AG10803 (cell line): ENCODE measurements around the gene GPC1.

Experiments used
- DNase-seq: peaks from one replicate; pipeline ENCODE4 v3.0.0; 2010; ENCODE audit warnings: low read depth
- H3K4me3 ChIP-seq: 2 replicates; pipeline ENCODE4 v1.5.1; 2011; ENCODE audit warnings: mild to moderate bottlenecking, low read length, control low read depth
- TF ChIP-seq, protein P1 (sequence below): conservative IDR thresholded peaks from 2 replicates; pipeline ENCODE4 v1.5.1; 2011; ENCODE audit warnings: mild to moderate bottlenecking, low read length, control low read depth, inconsistent platforms

The GPC1 gene

GRCh38 chr2:240395448-240395847 lies 40.0 kb upstream of the GPC1 start:
- no peak overlapping the region for H3K4me3 ChIP-seq
- DNase-seq = no peak
- TF ChIP-seq, protein P1, sequence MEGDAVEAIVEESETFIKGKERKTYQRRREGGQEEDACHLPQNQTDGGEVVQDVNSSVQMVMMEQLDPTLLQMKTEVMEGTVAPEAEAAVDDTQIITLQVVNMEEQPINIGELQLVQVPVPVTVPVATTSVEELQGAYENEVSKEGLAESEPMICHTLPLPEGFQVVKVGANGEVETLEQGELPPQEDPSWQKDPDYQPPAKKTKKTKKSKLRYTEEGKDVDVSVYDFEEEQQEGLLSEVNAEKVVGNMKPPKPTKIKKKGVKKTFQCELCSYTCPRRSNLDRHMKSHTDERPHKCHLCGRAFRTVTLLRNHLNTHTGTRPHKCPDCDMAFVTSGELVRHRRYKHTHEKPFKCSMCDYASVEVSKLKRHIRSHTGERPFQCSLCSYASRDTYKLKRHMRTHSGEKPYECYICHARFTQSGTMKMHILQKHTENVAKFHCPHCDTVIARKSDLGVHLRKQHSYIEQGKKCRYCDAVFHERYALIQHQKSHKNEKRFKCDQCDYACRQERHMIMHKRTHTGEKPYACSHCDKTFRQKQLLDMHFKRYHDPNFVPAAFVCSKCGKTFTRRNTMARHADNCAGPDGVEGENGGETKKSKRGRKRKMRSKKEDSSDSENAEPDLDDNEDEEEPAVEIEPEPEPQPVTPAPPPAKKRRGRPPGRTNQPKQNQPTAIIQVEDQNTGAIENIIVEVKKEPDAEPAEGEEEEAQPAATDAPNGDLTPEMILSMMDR = no peak

DNA sequence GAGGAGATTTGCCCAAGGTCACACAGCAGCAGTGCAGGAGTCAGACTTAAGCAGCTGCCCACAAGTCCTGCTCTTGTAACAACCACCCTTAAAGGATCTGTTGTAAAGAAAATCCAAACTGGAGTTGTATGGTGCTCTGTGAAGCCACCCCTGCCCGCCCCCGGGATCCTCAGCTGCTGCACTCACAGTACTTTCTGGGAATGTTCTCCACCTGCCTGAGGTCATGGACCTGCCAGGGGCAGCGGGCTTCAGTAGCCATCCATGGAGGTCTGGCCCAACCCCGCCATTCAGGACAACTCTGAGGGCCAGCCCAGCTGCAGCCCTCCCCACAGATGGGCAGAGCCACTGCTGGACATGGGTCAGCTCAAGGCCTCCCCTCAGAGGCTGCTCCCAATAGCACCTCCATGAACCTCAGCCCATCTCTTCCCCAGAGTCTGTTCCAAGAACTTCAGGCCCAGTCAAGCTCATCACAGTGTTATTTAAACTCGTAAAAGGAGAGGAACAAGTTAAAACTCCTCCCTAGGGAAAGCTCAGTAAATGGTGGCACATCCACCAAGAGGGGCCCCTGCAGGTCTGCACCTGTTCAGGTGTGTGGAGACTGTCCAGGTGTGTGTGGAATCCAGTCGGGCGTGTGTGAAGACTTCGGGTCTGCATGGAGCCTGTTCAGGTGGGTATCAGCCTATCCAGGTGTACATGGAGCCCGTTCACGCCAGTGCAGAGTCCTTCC lies 39.4 kb upstream of the GPC1 start:
- TF ChIP-seq, protein P1 = no peak
- DNase-seq = no peak
- H3K4me3 ChIP-seq = no peak overlapping the region

DNA sequence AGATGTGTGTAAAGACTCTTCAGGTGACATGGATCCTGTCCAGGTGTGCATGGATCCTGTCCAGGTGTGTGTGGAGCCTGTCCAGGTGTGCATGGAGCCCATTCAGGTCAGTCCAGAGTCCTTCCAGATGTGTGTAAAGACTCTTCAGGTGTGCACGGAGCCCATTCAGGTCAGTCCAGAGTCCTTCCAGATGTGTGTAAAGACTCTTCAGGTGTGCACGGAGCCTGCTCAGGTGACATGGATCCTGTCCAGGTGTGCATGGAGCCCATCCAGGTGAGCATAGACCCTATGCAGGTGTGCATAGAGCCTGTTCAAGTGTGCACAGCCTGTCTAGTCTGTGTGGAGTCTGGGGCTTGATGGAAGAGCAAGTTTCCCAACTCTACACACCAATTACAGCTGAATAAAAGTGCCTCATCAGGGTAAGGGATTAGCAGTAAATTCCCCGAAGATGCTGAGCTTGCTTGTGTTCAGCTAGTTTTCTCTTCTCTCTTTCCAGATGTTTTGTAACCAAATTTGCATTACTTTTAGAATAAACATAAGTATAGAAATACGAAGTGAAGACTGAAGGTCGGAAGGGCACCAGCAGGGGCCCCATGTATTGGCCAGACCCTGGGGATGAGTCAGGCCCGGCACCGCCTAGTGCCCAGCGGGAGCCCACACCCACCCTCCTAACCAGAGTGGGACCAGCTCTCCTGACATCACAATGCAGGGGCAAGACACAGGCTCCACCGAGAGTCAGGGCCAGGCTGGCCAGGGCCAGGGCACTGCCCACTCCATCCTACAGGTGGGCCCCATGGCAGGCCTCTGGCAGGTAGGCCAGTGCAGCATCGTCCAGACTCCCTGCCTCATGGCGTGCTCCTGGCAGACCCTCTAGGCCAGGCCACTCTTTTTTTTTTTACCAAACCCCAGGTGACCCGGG lies 38.6 kb upstream of the GPC1 start:
- H3K4me3 ChIP-seq = no peak overlapping the region
- TF ChIP-seq, protein P1 = no peak
- DNase-seq = no peak

GRCh38 chr2:240397542-240397916 lies 37.9 kb upstream of the GPC1 start:
- TF ChIP-seq, protein P1 = no peak
- DNase-seq = no peak
- H3K4me3 ChIP-seq = no peak overlapping the region

DNA sequence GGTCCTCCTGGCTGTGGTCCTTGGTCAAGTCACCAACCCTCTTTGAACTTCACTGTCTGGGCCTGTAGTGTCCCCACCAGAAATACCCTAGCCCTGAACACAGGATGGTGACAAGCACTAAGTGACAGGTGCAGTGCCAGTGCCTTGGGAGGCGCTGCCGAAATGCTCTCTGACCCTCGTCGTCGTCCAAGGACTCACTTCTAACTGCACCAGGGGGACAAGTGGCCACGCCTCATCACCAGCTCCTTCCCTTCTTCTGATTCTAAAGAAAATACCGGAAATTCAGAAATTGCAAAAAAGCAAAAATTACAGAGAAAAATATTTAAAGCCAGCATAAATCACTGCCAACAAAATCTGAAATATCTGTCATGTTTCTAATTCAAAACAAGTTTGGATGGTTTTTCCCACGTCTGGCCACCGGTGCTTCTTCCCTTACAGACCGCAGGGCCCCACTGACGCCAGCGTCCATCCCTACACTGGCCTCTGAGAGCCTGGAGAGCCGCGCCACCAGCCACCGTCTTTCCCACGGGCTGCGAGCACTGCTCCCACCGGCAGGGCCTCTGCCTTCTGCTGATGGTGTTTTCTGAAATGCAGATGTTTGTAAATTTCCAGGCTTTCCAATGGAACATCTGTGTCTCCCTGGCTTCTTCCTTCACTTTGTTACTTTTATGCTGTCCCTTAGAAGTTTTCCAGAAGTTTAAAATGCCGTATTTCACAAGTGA lies 37.4 kb upstream of the GPC1 start:
- TF ChIP-seq, protein P1 = peak; percentile 23; the same call in 1 of the 2 replicates
- no peak overlapping the region for H3K4me3 ChIP-seq
- peak; percentile 63 for DNase-seq

- DNase-seq = no peak
- no peak overlapping the region for H3K4me3 ChIP-seq
- TF ChIP-seq, protein P1 = no peak
Observed at GRCh38 chr2:240398661-240399267, 36.7 kb upstream of the GPC1 start.
